Endothelial cell of umbilical vein (primary cell): ENCODE data around the gene FAAP100. TPM values are rescaled to one million over a fixed set of nuclear protein-coding genes. Genes with fewer than 3 reads are reported as not detected.

Experiments
- BruUV-seq: library from RNA; stranded (reverse); fragments of 400-500 nt; replicated peaks from 2 replicates; lab custom pipeline; 2021; lab: Mats Ljungman, UMichigan
- CTCF ChIA-PET: fragments of 300-600, 350-600 bp; sonication (Branson Sonifier 250); formaldehyde crosslinking; loops from one replicate; lab custom pipeline; 2021; ENCODE audit warnings: antibody characterized with exemption, inconsistent platforms; lab: Charles Lee
- POLR2A ChIA-PET: fragments of 300-600, 350-600 bp; sonication (Branson Sonifier 250); formaldehyde crosslinking; loops from one replicate; lab custom pipeline; 2021; ENCODE audit warnings: antibody characterized with exemption, inconsistent platforms; lab: Charles Lee
- DNase-seq: peaks from one replicate; pipeline ENCODE4 v3.0.0-alpha.2; 2011; ENCODE audit warnings: low read depth, low spot score
- FAIRE-seq: peaks from 2 replicates; lab custom pipeline; 2011; peaks lifted over from hg19 to GRCh38; lab: Jason Lieb, UNC
- H2AFZ ChIP-seq: 2 replicates; pipeline ENCODE4 v1.6.0; 2012; ENCODE audit warnings: low read depth, low read length, control low read depth, inconsistent platforms
- H3K27ac ChIP-seq: 2 replicates; pipeline ENCODE4 v1.5.1; 2011; ENCODE audit warnings: low read depth, mild to moderate bottlenecking, control low read depth, low read length, moderate library complexity; ENCODE audit not compliant: insufficient read depth
- H3K27me3 ChIP-seq, 2 experiments: 2 replicates each; pipeline versions ENCODE4 v1.6.0 to v1.6.1; 2011; ENCODE audit warnings: low read length in 2 of 2, mixed read lengths in 1 of 2; ENCODE audit not compliant: control insufficient read depth in 2 of 2, insufficient read depth in 2 of 2
- H3K36me3 ChIP-seq, 2 experiments: 2 replicates in 1 of 2; 3 replicates in 1 of 2; pipeline ENCODE4 v1.5.1; 2011; ENCODE audit warnings: low read length in 2 of 2, mild to moderate bottlenecking in 1 of 2, moderate library complexity in 1 of 2; ENCODE audit not compliant: control insufficient read depth in 2 of 2, insufficient read depth in 2 of 2; ENCODE audit errors: extremely low read depth in 1 of 2
- H3K4me1 ChIP-seq: 3 replicates; pipeline ENCODE4 v1.5.1; 2011; ENCODE audit warnings: mild to moderate bottlenecking, low read length; ENCODE audit not compliant: control insufficient read depth, insufficient read depth; ENCODE audit errors: extremely low read depth
- H3K4me2 ChIP-seq: 2 replicates; pipeline ENCODE4 v1.6.1; 2011; ENCODE audit warnings: low read length, control low read depth, mixed read lengths; ENCODE audit not compliant: insufficient read depth
- H3K4me3 ChIP-seq, 3 experiments: fragments of 200-600 bp in 1 of 3; sonication (generic), shearing (Covaris generic) in 1 of 3; replicated peaks in 1 of 3; 2 replicates each; pipeline ENCODE4 v1.5.1; 2011 to 2016; ENCODE audit warnings: control low read depth in 3 of 3, low read length in 3 of 3, mild to moderate bottlenecking in 2 of 3, inconsistent platforms in 1 of 3, low read depth in 1 of 3, moderate library complexity in 1 of 3; ENCODE audit not compliant: insufficient read depth in 1 of 3
- H3K79me2 ChIP-seq: 2 replicates; pipeline ENCODE4 v1.6.0; 2012; ENCODE audit warnings: low read length, inconsistent platforms; ENCODE audit not compliant: control insufficient read depth, insufficient read depth
- H3K9ac ChIP-seq: replicated peaks from 2 replicates; pipeline ENCODE3; 2011; ENCODE audit warnings: low read length, control low read depth; ENCODE audit not compliant: insufficient read depth; ENCODE audit errors: extremely low read depth
- H3K9me1 ChIP-seq: replicated peaks from 3 replicates; pipeline ENCODE4 v1.6.0; 2011; ENCODE audit warnings: mild to moderate bottlenecking, low read length; ENCODE audit not compliant: control insufficient read depth, insufficient read depth; ENCODE audit errors: extremely low read depth
- H3K9me3 ChIP-seq: replicated peaks from 2 replicates; pipeline ENCODE4 v1.5.1; 2012; ENCODE audit warnings: low read length, inconsistent platforms; ENCODE audit not compliant: control insufficient read depth, insufficient read depth
- H4K20me1 ChIP-seq: replicated peaks from 2 replicates; pipeline ENCODE3; 2011; ENCODE audit warnings: mild to moderate bottlenecking, low read length; ENCODE audit not compliant: control insufficient read depth, insufficient read depth; ENCODE audit errors: extremely low read depth
- EZH2 ChIP-seq: IDR thresholded peaks from 2 replicates; pipeline ENCODE4 v1.6.1; 2012; ENCODE audit warnings: borderline replicate concordance, low read depth, mild to moderate bottlenecking, moderate library complexity, low read length, inconsistent platforms; ENCODE audit not compliant: severe bottlenecking
- FOS ChIP-seq: IDR thresholded peaks from 2 replicates; pipeline ENCODE4 v1.6.1; 2011; ENCODE audit warnings: mild to moderate bottlenecking, low read length, moderate library complexity, borderline replicate concordance; ENCODE audit not compliant: insufficient read depth
- GATA2 ChIP-seq: IDR thresholded peaks from 2 replicates; pipeline ENCODE4 v1.7.0; 2011; ENCODE audit warnings: low read depth, mild to moderate bottlenecking, moderate library complexity, mixed read lengths, low read length; ENCODE audit not compliant: insufficient read length, insufficient read depth
- JUN ChIP-seq: IDR thresholded peaks from 2 replicates; pipeline ENCODE4 v1.6.1; 2011; ENCODE audit warnings: borderline replicate concordance, low read depth; ENCODE audit not compliant: insufficient read length, insufficient read depth
- MYC ChIP-seq: IDR thresholded peaks from one replicate; pipeline ENCODE4 v1.6.1; 2011; ENCODE audit warnings: mild to moderate bottlenecking, low read depth, low read length
- POLR2A ChIP-seq: IDR thresholded peaks from 2 replicates; pipeline ENCODE4 v1.6.1; 2012; ENCODE audit warnings: low read depth, mild to moderate bottlenecking, control low read depth, low read length
- POLR2AphosphoS5 ChIP-seq: IDR thresholded peaks from 2 replicates; pipeline ENCODE4 v1.6.1; 2012; ENCODE audit warnings: low read depth, mild to moderate bottlenecking, control low read depth, low read length, moderate library complexity; ENCODE audit not compliant: insufficient read depth
- dilution Hi-C: fragments of 300-500 bp; cut with MboI; formaldehyde crosslinking; loops from one replicate; pipeline ENCODE4 v1.15.0; 2019; ENCODE audit warnings: low sequenced_read_pairs; ENCODE audit not compliant: extremely low pct_ligation_motif_present
- intact Hi-C: fragments of 100-400 bp; cut with micrococcal nuclease; formaldehyde crosslinking; loops from one replicate; pipeline ENCODE4 v1.10.0; 2022
- polyA plus RNA-seq, 4 experiments: library from polyadenylated mRNA; depleted of rRNA in 3 of 4; stranded (reverse) in 3 of 4; unstranded in 1 of 4; fragments of >200 nt; gene quantifications; 2 replicates each; pipeline versions ENCODE4 v1.2.1 to v1.2.3, GENCODE V29; 2011 to 2012; ENCODE audit warnings: missing spikeins in 1 of 4
- total RNA-seq: library from RNA; stranded (reverse); gene quantifications from 2 replicates; pipeline ENCODE4 v1.2.3, GENCODE V29; 2021
- TF ChIP-seq, protein P1 (sequence below), 2 donors: IDR thresholded peaks; 1 replicate in 1 of 2; 2 replicates in 1 of 2; pipeline ENCODE4 v1.5.1; 2011; ENCODE audit warnings: low read length in 2 of 2, mild to moderate bottlenecking in 2 of 2, moderate library complexity in 2 of 2, control low read depth in 1 of 2, inconsistent platforms in 1 of 2, low read depth in 1 of 2; ENCODE audit not compliant: insufficient read depth in 1 of 2; ENCODE audit errors: extremely low read depth in 1 of 2
- TF ChIP-seq, protein P2 (sequence below): IDR thresholded peaks from 2 replicates; pipeline ENCODE4 v1.6.1; 2011; ENCODE audit not compliant: insufficient read depth, insufficient read length

FAAP100 gene
- total and polyA plus RNA-seq, 2 donors (not counting 3 experiments of a cell fraction or from before 2014, with no cell fraction given): 35.4 to 54.3 TPM

- Histone ChIP-seq H3K36me3 (peaks cover 0 to 4% of the 10 kb centered on the region in 2 experiments), H3K27ac (no peak overlapping the region), H2AFZ (no peak overlapping the region), H3K4me2 (peak overlapping the region; percentile 94), H3K4me1 (peaks cover 35% of the 10 kb centered on the region), H4K20me1 (no peaks in the 10 kb centered on the region), H3K79me2 (peaks cover 36% of the 10 kb centered on the region), H3K9me3 (no peaks in the 10 kb centered on the region), H3K9ac (no peak overlapping the region), H3K9me1 (no peaks in the 10 kb centered on the region), H3K4me3 (peak overlapping the region in 1 of 3 experiments; percentile 54), H3K27me3 (no peaks in the 10 kb centered on the region)
- BruUV-seq: no TSS peak
- TF ChIP-seq, protein P1, sequence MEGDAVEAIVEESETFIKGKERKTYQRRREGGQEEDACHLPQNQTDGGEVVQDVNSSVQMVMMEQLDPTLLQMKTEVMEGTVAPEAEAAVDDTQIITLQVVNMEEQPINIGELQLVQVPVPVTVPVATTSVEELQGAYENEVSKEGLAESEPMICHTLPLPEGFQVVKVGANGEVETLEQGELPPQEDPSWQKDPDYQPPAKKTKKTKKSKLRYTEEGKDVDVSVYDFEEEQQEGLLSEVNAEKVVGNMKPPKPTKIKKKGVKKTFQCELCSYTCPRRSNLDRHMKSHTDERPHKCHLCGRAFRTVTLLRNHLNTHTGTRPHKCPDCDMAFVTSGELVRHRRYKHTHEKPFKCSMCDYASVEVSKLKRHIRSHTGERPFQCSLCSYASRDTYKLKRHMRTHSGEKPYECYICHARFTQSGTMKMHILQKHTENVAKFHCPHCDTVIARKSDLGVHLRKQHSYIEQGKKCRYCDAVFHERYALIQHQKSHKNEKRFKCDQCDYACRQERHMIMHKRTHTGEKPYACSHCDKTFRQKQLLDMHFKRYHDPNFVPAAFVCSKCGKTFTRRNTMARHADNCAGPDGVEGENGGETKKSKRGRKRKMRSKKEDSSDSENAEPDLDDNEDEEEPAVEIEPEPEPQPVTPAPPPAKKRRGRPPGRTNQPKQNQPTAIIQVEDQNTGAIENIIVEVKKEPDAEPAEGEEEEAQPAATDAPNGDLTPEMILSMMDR (IDR thresholded peaks at IDR 0.05; ENCODE audit: extremely low read depth in 1 of 2, insufficient read depth in 1 of 2, low read depth in 1 of 2, low read length in 2 of 2): no peak
- TF ChIP-seq GATA2 (no peak), POLR2A (peak; percentile 13), EZH2 (no peak), MYC (no peak), JUN (no peak), POLR2AphosphoS5 (peak; percentile 13), FOS (no peak)
- TF ChIP-seq, protein P2, sequence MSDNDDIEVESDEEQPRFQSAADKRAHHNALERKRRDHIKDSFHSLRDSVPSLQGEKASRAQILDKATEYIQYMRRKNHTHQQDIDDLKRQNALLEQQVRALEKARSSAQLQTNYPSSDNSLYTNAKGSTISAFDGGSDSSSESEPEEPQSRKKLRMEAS: no peak
- FAIRE-seq (no peak), DNase-seq (no peak)
- CTCF ChIA-PET: no interaction called here
- dilution Hi-C loops (no loop called here), intact Hi-C loops (no loop called here)
- POLR2A ChIA-PET: no interaction called here
Measured at GRCh38 chr17:81516439-81516838, 35.7 kb downstream of the FAAP100 start.
